K562 treated with DMSO at 1 percent for 24 hours (cell line): ENCODE measurements around the gene OTULINL. TPM values are rescaled to one million over a fixed set of nuclear protein-coding genes. Genes with fewer than 3 reads are reported as not detected.

ENCODE experiments used
- total RNA-seq: library from RNA; unstranded; fragments of 300-600 nt; gene quantifications from 2 replicates; pipeline ENCODE4 v1.2.3, GENCODE V29; 2022; ENCODE audit warnings: low read depth; ENCODE audit not compliant: insufficient read depth

The OTULINL gene
- total RNA-seq = not detected in 2 replicates

GRCh38 chr5:14581106-14581890 is at the start of gene OTULINL:
OTULINL (plus strand) TSS chr5:14581792; CDS start chr5:14581895, 103 bp downstream.

Other genes starting within 250 kb of the OTULINL start
- 8.7 and 9.0 TPM in 2 replicates for gene OTULIN, start 82.9 kb downstream of the OTULINL start, total RNA-seq